ENCODE measurements around the gene SEL1L3. TPM values are rescaled to one million over a fixed set of nuclear protein-coding genes. Genes with fewer than 3 reads are reported as not detected.

The SEL1L3 gene
- total RNA-seq, 1 donor from 2014 or later = 36.0 TPM

GRCh38 chr4:25803720-25804225 is 59.0 kb downstream of the SEL1L3 start:
- intact Hi-C loops (cut with micrococcal nuclease) = no loop called here
- H3K4me3 Mint-ChIP-seq = no peak overlapping the region
- H3K27me3 Mint-ChIP-seq (ENCODE audit: insufficient read depth) = no peaks in the 10 kb centered on the region
- no peak overlapping the region for H3K27ac Mint-ChIP-seq
- H3K4me1 Mint-ChIP-seq (ENCODE audit: low read depth) = no peaks in the 10 kb centered on the region
- H3K9me3 Mint-ChIP-seq = no peaks in the 10 kb centered on the region
- no peak for DNase-seq (ENCODE audit: low spot score)
- H3K36me3 Mint-ChIP-seq (ENCODE audit: low read depth) = peaks cover 33% of the 10 kb centered on the region

- peaks cover 34% of the 10 kb centered on the region for H3K36me3 Mint-ChIP-seq (ENCODE audit: low read depth)
- no peaks in the 10 kb centered on the region for H3K27me3 Mint-ChIP-seq (ENCODE audit: insufficient read depth)
- intact Hi-C loops (cut with micrococcal nuclease) = no loop called here
- H3K27ac Mint-ChIP-seq = no peak overlapping the region
- no peak for DNase-seq (ENCODE audit: low spot score)
- no peaks in the 10 kb centered on the region for H3K4me1 Mint-ChIP-seq (ENCODE audit: low read depth)
- H3K9me3 Mint-ChIP-seq = no peaks in the 10 kb centered on the region
- H3K4me3 Mint-ChIP-seq = no peak overlapping the region
Observed at GRCh38 chr4:25801594-25801993, 61.2 kb downstream of the SEL1L3 start.

DNA sequence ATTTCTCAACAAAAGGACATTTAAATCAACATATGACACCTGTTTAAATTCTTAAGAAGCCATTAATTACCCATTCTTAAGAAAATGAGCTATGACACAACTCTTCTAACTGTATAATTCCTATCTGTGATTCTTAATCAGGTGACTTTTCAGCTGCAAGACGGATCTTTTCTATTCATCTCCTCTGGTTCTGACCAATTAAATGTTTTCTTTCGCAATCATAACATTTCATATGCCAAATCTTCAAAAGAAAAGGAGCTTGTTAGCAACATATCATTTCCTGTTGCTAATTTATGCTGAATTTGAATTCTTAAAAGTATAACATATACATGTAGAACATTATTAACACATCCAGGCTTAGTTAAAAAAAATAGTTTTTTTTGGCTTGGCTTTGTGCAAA is 62.5 kb downstream of the SEL1L3 start:
- no peaks in the 10 kb centered on the region for H3K27me3 Mint-ChIP-seq (ENCODE audit: insufficient read depth)
- intact Hi-C loops (cut with micrococcal nuclease) = no loop called here

GRCh38 chr4:25799522-25799921 is 63.3 kb downstream of the SEL1L3 start:
- no peak overlapping the region for H3K4me3 Mint-ChIP-seq
- no peak for DNase-seq (ENCODE audit: low spot score)
- no peaks in the 10 kb centered on the region for H3K27me3 Mint-ChIP-seq (ENCODE audit: insufficient read depth)
- H3K36me3 Mint-ChIP-seq (ENCODE audit: low read depth) = peaks cover 43% of the 10 kb centered on the region
- intact Hi-C loops (cut with micrococcal nuclease) = no loop called here
- H3K4me1 Mint-ChIP-seq (ENCODE audit: low read depth) = no peaks in the 10 kb centered on the region
- H3K27ac Mint-ChIP-seq = no peak overlapping the region
- H3K9me3 Mint-ChIP-seq = no peaks in the 10 kb centered on the region

More for the DNA sequence above, 62.5 kb downstream of the SEL1L3 start:
- Mint-ChIP-seq H3K36me3 (ENCODE audit: low read depth) (peaks cover 39% of the 10 kb centered on the region), H3K27ac (no peak overlapping the region), H3K4me3 (no peak overlapping the region), H3K9me3 (no peaks in the 10 kb centered on the region), H3K4me1 (ENCODE audit: low read depth) (no peaks in the 10 kb centered on the region)
- DNase-seq (ENCODE audit: low spot score) = no peak

- no peaks in the 10 kb centered on the region for H3K27me3 Mint-ChIP-seq (ENCODE audit: insufficient read depth)
- H3K4me3 Mint-ChIP-seq = no peak overlapping the region
- no peak overlapping the region for H3K27ac Mint-ChIP-seq
- H3K9me3 Mint-ChIP-seq = no peaks in the 10 kb centered on the region
- intact Hi-C loops (cut with micrococcal nuclease) = no loop called here
- peaks cover 42% of the 10 kb centered on the region for H3K36me3 Mint-ChIP-seq (ENCODE audit: low read depth)
- no peak for DNase-seq (ENCODE audit: low spot score)
- H3K4me1 Mint-ChIP-seq (ENCODE audit: low read depth) = no peaks in the 10 kb centered on the region
Observed at GRCh38 chr4:25797136-25797535, 65.7 kb downstream of the SEL1L3 start.

DNA sequence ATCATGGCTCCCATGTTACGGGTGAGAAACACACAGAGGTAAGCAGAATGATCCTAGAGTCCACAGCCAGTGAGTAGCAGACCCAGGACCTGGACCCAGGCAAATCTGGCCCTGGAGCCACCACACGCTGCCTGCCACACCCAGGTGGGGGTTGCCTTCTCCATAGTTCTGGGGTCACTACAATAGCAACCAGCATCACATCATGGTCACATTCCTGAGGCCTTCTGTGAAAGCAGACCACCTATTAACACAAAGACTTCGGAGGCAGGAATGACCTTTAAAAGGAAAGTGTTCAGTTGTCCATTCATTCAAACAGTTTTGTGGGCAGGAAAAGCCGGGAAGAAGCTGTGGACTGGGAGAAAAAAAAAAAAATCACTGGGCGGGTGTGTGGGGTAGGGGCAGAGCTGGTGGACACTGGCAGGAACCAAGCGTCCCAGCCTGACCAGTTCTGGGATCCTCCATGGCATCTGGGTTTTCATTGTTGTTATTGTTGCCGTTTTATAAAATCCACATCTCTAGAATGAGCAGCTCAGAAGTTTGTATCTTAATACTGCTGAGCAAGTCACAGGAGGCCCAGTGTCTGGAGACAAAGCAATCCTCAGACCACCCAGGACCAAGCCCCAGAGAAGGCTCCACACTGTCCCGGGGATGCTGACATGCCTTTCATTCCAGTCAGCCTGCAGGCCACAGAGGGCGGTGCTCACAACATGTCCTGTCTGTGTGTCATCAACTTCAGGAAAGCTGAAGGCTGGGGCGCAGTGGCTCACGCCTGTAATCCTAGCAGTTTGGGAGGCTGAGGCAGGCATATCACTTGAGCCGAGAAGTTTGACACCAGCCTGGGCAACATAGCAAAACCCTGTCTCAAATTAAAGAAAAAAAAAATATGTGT is 67.0 kb downstream of the SEL1L3 start:
- Mint-ChIP-seq H3K4me3 (no peak overlapping the region), H3K36me3 (ENCODE audit: low read depth) (peaks cover 35% of the 10 kb centered on the region), H3K27me3 (ENCODE audit: insufficient read depth) (no peaks in the 10 kb centered on the region), H3K9me3 (no peaks in the 10 kb centered on the region), H3K27ac (no peak overlapping the region), H3K4me1 (ENCODE audit: low read depth) (no peaks in the 10 kb centered on the region)
- intact Hi-C loops (cut with micrococcal nuclease) = no loop called here
- no peak for DNase-seq (ENCODE audit: low spot score)

DNA sequence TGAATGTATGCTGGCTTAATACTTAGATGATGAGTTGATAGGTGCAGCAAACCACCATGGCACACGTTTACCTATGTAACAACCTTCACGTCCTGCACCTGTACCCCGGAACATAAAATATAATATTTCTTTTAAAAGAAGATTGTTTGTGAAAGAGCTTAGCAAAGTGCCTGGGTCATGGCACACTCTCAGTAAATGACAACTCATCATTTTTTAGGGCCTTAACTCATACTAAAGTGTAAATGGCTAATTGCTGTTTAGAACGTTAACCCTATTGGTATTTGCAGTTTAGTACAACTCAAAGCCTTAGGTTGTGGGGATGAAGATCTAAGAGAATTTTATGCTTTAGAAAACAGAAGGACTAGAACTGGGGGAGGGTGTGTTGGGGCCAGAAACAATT is 67.7 kb downstream of the SEL1L3 start:
- H3K4me3 Mint-ChIP-seq = no peak overlapping the region
- intact Hi-C loops (cut with micrococcal nuclease) = no loop called here

GRCh38 chr4:25792876-25793275 is 69.9 kb downstream of the SEL1L3 start:
- H3K27me3 Mint-ChIP-seq (ENCODE audit: insufficient read depth) = no peaks in the 10 kb centered on the region
- intact Hi-C loops (cut with micrococcal nuclease) = no loop called here
- no peak overlapping the region for H3K4me3 Mint-ChIP-seq
- DNase-seq (ENCODE audit: low spot score) = no peak
- H3K9me3 Mint-ChIP-seq = no peaks in the 10 kb centered on the region
- peaks cover 35% of the 10 kb centered on the region for H3K36me3 Mint-ChIP-seq (ENCODE audit: low read depth)
- H3K4me1 Mint-ChIP-seq (ENCODE audit: low read depth) = no peaks in the 10 kb centered on the region
- no peak overlapping the region for H3K27ac Mint-ChIP-seq

More for the DNA sequence above, 67.7 kb downstream of the SEL1L3 start:
- Mint-ChIP-seq H3K27me3 (ENCODE audit: insufficient read depth) (no peaks in the 10 kb centered on the region), H3K27ac (no peak overlapping the region), H3K36me3 (ENCODE audit: low read depth) (peaks cover 36% of the 10 kb centered on the region), H3K4me1 (ENCODE audit: low read depth) (no peaks in the 10 kb centered on the region), H3K9me3 (no peaks in the 10 kb centered on the region)
- no peak for DNase-seq (ENCODE audit: low spot score)

DNA sequence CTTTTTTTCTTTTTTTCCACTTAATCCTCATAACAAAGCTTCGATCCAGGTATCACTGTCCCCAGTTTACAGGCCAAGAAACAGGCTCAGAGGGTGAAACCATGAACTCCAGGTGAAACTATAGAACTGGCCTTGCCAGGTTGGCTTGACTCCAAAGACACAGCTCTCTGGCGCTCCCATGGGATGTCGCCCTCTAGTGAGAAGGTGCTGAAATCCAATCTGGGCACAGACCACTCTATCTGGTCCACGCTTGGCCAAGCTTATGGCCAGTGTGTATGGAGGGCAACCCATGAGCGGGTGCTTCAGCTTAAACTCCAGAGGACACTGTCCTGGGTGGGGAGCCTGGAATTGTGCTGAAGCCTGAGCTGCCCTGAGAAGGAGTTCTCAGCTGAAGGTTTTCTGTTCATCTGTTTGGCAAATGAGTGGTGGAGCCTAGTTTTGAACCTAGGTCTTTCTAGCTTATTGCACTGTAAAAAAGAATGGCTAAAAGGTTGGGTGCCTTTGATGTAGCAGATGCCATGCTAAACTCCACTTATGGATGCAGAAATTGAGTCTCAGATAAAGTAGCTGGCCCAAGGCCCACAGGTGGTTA is 70.5 kb downstream of the SEL1L3 start:
- Mint-ChIP-seq H3K9me3 (no peaks in the 10 kb centered on the region), H3K27me3 (ENCODE audit: insufficient read depth) (no peaks in the 10 kb centered on the region), H3K4me3 (no peak overlapping the region), H3K36me3 (ENCODE audit: low read depth) (peaks cover 35% of the 10 kb centered on the region), H3K4me1 (ENCODE audit: low read depth) (no peaks in the 10 kb centered on the region), H3K27ac (no peak overlapping the region)
- no peak for DNase-seq (ENCODE audit: low spot score)
- intact Hi-C loops (cut with micrococcal nuclease) = no loop called here

- no peaks in the 10 kb centered on the region for H3K9me3 Mint-ChIP-seq
- no peak overlapping the region for H3K27ac Mint-ChIP-seq
- intact Hi-C loops (cut with micrococcal nuclease) = no loop called here
- DNase-seq (ENCODE audit: low spot score) = no peak
- H3K36me3 Mint-ChIP-seq (ENCODE audit: low read depth) = peaks cover 37% of the 10 kb centered on the region
- H3K27me3 Mint-ChIP-seq (ENCODE audit: insufficient read depth) = no peaks in the 10 kb centered on the region
- no peak overlapping the region for H3K4me3 Mint-ChIP-seq
- H3K4me1 Mint-ChIP-seq (ENCODE audit: low read depth) = no peaks in the 10 kb centered on the region
Observed at GRCh38 chr4:25790024-25790423, 72.8 kb downstream of the SEL1L3 start.

GRCh38 chr4:25788703-25789238 is 74.0 kb downstream of the SEL1L3 start:
- Mint-ChIP-seq H3K4me1 (ENCODE audit: low read depth) (peaks cover 12% of the 10 kb centered on the region), H3K36me3 (ENCODE audit: low read depth) (peaks cover 43% of the 10 kb centered on the region), H3K9me3 (no peaks in the 10 kb centered on the region), H3K27ac (no peak overlapping the region), H3K4me3 (no peak overlapping the region), H3K27me3 (ENCODE audit: insufficient read depth) (no peaks in the 10 kb centered on the region)
- no peak for DNase-seq (ENCODE audit: low spot score)
- intact Hi-C loops (cut with micrococcal nuclease) = no loop called here

- Mint-ChIP-seq H3K4me1 (ENCODE audit: low read depth) (peaks cover 13% of the 10 kb centered on the region), H3K36me3 (ENCODE audit: low read depth) (peaks cover 52% of the 10 kb centered on the region), H3K4me3 (no peak overlapping the region), H3K27ac (no peak overlapping the region), H3K9me3 (no peaks in the 10 kb centered on the region), H3K27me3 (ENCODE audit: insufficient read depth) (no peaks in the 10 kb centered on the region)
- DNase-seq (ENCODE audit: low spot score) = no peak
- intact Hi-C loops (cut with micrococcal nuclease) = no loop called here
Observed at GRCh38 chr4:25786497-25787065, 76.2 kb downstream of the SEL1L3 start.

- no peak for DNase-seq (ENCODE audit: low spot score)
- Mint-ChIP-seq H3K27ac (no peak overlapping the region), H3K27me3 (ENCODE audit: insufficient read depth) (no peaks in the 10 kb centered on the region), H3K4me3 (no peak overlapping the region), H3K9me3 (no peaks in the 10 kb centered on the region), H3K36me3 (ENCODE audit: low read depth) (peaks cover 58% of the 10 kb centered on the region), H3K4me1 (ENCODE audit: low read depth) (peaks cover 13% of the 10 kb centered on the region)
- intact Hi-C loops (cut with micrococcal nuclease) = no loop called here
Observed at GRCh38 chr4:25783943-25784342, 78.8 kb downstream of the SEL1L3 start.
